NCI-H1092 (cell line): ENCODE results near the gene SDHA.
"Not testable (repeated sequence)": the region's sequence is repeated elsewhere in the genome, so short reads cannot be mapped to it uniquely, and the experiment has no call there.

Source experiments
- DNase-seq: peaks from one replicate; lab custom pipeline; 2025; lab: John Stamatoyannopoulos, UW

The SDHA gene

DNA sequence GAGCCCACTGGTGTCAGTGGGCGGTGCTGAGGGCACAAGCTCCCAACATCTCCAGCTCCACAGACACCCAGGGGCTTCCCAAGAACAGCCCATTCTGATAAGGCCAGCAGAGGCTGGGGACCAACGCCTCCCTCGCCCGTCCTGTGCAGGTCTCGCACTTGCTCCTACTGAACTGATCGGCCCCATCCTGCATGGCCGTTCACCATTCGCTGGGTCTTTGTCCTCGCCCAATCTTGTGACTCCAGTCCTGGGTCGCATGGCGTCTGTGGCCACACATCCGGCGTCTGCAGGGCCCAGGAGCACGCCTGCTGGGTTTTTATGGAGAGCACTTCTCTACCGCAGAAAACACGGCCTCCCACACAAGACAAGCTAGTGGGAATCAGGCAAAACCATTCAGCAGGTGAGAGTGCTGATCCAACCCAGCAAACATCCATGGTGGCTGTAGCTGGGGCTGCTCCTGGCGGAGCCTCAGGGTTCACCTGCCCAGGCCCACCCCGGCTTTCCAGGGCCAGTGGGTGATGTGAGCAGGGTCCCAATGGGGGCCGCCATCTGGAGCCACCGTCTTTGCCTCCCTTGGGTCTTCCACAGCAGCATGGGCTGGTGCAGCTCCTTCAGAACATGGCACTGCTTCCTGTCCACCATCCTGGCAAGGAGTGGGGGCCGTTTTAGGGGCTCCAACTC, 19.5 kb upstream of the SDHA start:
- no peak for DNase-seq

DNA sequence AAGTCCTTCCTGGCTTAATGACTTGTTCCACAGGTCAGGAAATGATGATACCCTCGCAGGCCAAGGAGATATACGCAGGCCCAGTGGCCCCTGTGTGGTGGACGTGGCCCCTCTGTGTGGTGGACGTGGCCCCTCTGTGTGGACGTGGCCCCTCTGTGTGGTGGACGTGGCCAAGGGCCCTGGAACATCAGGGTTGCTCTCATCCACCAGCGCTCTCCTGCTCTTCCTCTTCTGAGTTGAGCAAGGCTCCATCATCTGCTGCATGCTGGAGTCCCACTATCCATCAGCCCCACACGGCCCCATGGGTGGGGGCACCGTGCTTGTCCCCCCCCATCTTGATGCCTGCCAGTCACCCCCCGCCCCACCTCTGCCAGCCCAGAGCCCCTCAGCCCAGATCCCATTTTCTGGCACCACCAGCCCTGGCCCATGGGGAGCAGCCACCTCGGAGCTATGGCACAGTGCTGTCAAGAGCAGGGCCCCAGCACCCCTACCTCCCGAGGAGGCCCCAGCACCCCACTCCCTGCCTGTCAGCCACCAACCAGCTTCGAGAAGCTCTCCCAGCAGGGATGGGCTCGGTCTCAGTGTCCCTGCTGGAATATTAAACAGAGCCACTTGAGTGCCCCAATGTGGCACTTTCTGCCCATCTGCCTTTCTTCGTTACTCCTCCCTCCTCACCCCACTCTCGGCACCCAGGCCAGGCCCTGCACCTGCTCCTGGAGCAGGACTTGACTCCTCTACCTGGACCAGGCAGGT, 18.7 kb upstream of the SDHA start:
- DNase-seq = no peak

GRCh38 chr5:199950-200645, 18.0 kb upstream of the SDHA start:
- DNase-seq = no peak

- DNase-seq = no peak
These were observed 17.1 kb upstream of the SDHA start for GRCh38 chr5:200985-201384.

DNA sequence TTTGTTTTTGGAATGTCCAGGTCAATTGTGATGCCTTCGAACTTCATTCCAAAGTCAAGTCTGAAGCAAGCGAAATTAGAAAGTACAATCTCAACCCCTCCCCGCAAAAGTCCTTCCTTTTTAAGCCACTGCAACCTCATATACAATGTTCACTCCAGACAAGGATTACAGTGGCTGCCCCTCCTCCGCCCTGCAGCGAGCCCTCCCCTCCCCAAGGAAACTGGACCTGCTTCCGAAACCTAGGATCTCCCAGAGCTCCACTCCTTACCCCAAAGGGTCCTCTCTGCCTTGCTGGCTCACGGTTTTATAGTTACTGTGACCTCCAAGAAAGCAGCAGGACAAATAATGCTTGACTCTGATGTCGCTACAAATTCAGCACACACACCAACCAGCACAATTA, 16.4 kb upstream of the SDHA start:
- DNase-seq = no peak

- no peak for DNase-seq
These were observed 14.7 kb upstream of the SDHA start for GRCh38 chr5:203246-203930.

DNA sequence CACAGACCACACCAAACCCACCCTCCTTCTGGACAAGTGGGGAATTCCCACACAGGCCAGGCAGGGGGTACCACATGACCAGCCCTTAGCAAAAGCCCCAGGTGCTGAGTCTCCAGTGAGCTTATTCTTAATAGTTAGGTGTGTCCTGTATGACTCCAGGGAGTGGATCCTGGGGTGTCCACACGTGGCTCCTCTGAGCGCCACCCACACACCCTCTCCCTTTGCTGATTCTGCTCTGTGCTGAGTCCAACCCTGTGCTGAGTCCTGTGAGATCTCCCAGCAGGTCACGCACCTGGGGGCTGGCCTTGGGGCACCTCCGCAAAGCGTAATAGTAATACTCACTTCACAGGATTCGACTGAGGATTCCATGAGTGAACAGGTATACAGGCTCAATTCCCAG, 14.1 kb upstream of the SDHA start:
- no peak for DNase-seq

GRCh38 chr5:204462-204861, 13.7 kb upstream of the SDHA start:
- DNase-seq = no peak

DNA sequence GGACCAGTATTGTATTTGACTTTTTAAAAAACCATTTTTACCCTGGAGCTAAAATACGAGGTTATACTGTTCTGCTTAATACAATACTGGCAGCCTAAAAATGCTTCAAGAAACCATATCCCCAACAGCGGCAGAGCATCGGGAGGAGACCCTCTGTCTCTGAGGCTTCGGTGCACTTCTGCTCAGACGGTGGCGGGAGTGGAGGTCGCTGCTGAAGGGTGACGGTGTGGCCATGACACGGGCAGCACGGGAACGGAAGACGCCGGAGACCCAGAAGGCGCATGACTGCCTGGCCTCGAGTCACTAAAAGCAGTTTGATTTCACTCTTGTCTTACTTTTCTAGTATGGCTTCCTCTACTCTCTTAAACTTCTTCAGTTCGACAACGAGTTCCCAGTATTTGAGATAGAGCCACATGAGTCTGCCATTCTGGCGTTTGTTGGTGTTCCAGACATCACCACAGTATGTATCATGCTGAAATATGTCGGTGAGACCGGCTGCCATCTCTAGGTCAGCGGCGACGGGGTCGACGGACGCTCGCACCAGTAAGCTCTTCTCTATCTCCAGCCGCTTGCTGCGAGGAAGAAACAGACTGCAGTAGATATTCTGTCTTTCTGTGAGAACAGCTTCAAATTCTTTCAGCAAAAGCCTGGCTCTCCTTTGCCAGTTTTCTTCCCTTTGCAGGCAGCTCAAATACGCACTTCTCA, 13.0 kb upstream of the SDHA start:
- DNase-seq = no peak

DNA sequence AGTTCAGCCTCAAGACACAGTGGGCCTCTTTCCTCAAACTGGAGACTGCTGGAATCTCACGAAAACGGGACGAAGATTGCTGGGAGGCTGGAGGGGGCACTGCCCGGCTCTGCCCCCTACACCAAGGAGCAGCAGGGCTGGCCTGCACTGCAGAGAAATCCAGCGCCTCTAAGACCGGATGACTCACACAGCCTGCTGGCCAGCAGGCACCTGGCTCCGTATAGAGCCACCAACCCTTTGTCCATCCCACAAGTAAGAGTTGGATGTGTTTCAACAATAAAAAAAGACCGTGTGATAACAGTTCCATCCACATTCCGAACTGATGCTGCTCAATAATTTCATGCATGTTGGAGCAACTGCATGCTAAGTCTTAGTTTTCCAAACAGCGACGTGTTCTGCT, 11.7 kb upstream of the SDHA start:
- DNase-seq = no peak

- no peak for DNase-seq
These were observed 11.1 kb upstream of the SDHA start for GRCh38 chr5:206927-207536.

GRCh38 chr5:207599-207998, 10.5 kb upstream of the SDHA start:
- DNase-seq = no peak

DNA sequence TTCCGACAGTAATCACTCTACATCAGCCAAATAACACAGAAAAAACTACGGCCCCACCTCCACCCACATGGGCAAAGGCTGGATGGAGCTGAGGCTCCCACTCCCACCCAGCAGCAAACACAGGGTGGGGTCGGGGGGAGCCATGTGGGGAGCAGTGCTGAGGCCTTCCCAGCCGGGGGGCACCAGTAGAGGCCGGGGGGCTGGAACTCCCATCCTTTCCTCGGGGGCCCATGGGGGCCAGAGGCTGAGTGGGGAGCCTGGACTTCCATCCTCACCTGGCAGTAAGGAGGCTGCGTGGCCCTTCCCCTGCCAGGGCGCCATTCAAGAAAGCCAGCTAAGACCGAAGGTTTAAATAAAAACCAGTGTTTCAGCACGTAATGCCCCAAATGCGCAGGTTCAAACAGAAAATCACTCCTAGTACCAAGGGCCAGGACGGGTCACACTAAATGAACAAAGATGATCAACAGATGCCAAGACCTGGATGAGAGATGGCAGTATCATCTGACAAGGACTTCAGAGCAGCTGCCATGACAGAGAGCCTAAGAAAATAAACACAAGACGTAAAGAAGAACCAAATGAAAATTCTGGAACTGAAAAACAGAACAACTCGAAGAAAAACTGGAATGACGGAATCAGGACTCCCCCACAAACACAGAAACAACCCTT, 9.5 kb upstream of the SDHA start:
- DNase-seq = no peak

DNA sequence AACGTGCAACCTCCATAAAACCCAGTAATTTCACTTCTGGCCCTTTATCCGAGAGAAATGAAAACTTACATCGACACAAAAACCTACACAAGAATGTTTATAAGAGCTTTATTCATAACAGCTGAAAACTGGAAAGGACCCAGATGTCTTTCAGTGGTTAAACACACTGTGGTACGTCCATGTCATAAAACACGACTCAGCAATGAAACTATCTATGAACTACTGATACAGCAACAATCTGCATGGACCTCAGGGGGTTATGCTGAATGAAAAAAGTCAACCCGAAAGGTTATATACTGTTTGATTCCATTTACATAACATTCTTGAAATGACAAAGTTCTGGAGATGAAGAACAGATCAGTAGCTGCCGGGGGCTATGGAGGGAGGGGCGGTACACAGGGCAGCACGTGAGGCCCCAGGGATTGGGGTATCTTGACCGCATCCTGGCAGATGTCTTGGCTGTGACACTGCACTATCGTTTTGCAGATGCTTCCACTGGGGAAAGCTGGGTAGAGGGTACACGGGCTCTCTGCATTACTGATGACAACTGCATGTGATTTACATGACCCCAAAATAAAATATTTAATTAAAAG, 4.2 kb upstream of the SDHA start:
- DNase-seq = no peak

- not testable (repeated sequence) for DNase-seq
These were observed 2.9 kb upstream of the SDHA start for GRCh38 chr5:215256-215655.

DNA sequence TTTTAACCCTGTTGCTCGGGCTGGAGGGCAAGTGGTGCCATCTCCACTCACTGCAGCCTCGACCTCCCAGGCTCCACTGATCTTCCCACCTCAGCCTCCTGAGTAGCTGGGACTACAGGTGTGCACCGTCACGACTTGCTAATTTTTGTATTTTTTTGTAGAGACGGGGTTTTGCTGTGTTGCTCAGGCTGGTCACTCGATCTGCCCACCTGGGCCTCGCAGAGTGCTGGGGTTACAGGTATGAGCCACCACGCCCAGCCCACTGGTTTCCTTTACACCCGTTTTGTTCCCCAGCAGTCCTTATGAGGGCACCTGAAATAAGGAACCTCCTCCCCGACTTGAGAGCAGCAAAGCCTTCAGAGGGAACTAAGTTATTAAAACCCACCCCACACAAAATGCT, 2.0 kb upstream of the SDHA start:
- DNase-seq = not testable (repeated sequence)

DNA sequence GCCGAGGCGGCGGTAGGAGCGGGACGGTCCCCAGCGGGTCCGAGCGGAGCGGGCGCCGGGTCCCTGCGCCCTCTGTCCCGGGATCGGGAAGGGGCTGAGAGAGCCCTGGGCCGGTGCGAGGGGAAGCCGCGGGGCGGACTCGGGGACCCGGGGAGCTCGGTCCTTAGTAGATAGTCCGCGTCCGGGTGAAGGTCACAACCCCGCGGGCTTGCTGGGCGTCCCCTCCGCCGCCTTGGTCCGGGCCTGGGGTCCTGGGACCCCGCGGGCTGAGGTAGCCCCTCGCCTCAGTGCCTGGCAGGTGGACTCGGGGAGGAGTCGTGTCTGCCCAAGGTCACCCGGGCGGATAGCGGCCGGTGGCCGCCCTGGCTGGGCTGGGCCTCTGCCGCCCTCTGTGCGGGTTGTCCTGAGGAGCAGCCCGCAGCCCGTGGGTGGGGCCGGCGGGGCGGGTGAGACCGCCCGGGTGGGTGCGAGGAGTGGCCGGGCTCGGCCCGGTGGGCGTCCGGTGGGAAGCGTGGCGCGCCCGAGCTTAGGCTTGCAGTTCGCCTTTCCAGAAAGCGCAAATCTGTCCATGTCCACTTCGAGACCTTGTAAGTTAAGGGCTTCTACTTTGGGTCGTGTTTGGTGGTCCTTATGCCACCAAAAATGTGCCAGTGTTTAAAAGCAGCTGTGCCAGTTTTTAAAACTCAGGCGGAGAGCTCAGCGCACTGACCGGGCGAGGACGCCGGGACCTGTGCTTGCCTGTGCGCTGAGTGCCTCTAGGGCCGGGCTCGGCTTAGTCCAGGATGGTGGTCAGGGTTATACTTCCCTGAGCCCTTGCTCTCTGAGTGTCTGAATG, 554 bp downstream of the SDHA start:
- DNase-seq = no peak

GRCh38 chr5:219460-219863, 1.3 kb downstream of the SDHA start:
- no peak for DNase-seq

DNA sequence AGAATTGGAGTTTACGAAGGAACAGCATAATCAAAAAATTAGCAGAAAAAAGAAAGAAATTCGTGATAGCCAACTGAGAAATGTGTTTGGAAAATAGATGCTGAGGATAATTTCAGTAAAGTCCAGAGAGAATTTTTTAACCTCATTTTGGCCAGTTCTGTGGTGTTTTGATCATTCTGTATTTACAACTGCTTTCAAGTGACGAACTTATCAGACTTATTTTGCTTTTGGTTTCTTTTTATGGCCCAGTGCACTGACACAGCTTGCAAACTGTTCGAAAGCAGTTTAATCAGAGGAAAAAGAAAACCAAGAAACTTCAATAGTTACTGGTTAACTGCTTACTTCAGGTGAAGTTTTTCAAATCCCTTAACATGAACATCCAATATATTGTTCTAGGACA, 1.9 kb downstream of the SDHA start:
- DNase-seq = no peak
